HEK293 (cell line): ENCODE results near the gene COX6A2.

Experiments
- GLI2 ChIP-seq: fragments of 450-650 bp; formaldehyde crosslinking; IDR thresholded peaks from 2 replicates; pipeline ENCODE4; 2017; ENCODE audit warnings: missing biosample characterization, missing genetic modification characterization, low read depth, borderline replicate concordance
- GLIS2 ChIP-seq: fragments of 450-650 bp; formaldehyde crosslinking; IDR thresholded peaks from 2 replicates; pipeline ENCODE4 v1.5.1; 2016; ENCODE audit warnings: missing biosample characterization, missing genetic modification characterization
- KLF1 ChIP-seq: fragments of 450-650 bp; formaldehyde crosslinking; IDR thresholded peaks from 2 replicates; pipeline ENCODE4 v1.5.1; 2016; ENCODE audit warnings: missing biosample characterization, missing genetic modification characterization
- KLF16 ChIP-seq: fragments of 450-650 bp; formaldehyde crosslinking; IDR thresholded peaks from 2 replicates; pipeline ENCODE4 v1.5.1; 2017; ENCODE audit warnings: missing biosample characterization, missing genetic modification characterization
- PRDM2 ChIP-seq: fragments of 450-650 bp; formaldehyde crosslinking; IDR thresholded peaks from 2 replicates; pipeline ENCODE4 v1.5.1; 2016; ENCODE audit warnings: missing biosample characterization, missing genetic modification characterization, borderline replicate concordance
- TRIM28 ChIP-seq: IDR thresholded peaks from 2 replicates; pipeline ENCODE4 v1.6.1; 2011; ENCODE audit warnings: low read length, control low read depth, borderline replicate concordance
- YY2 ChIP-seq: fragments of 450-650 bp; formaldehyde crosslinking; IDR thresholded peaks from 2 replicates; pipeline ENCODE4 v1.5.1; 2016; ENCODE audit warnings: missing biosample characterization, missing genetic modification characterization
- ZBTB21 ChIP-seq: fragments of 450-650 bp; formaldehyde crosslinking; IDR thresholded peaks from 2 replicates; pipeline ENCODE4 v1.5.1; 2017; ENCODE audit warnings: missing biosample characterization, missing genetic modification characterization
- ZBTB26 ChIP-seq: fragments of 450-650 bp; formaldehyde crosslinking; optimal IDR thresholded peaks from 2 replicates; pipeline ENCODE3; 2016; ENCODE audit warnings: missing biosample characterization, mild to moderate bottlenecking, missing genetic modification characterization
- ZBTB6 ChIP-seq: fragments of 450-650 bp; formaldehyde crosslinking; IDR thresholded peaks from 2 replicates; pipeline ENCODE4 v1.5.1; 2017; ENCODE audit warnings: missing biosample characterization, missing genetic modification characterization
- ZFP69B ChIP-seq: fragments of 450-650 bp; formaldehyde crosslinking; IDR thresholded peaks from 2 replicates; pipeline ENCODE4 v1.5.1; 2016; ENCODE audit warnings: missing biosample characterization, missing genetic modification characterization
- ZIC2 ChIP-seq: fragments of 450-650 bp; formaldehyde crosslinking; IDR thresholded peaks from 2 replicates; pipeline ENCODE4 v1.5.1; 2016; ENCODE audit warnings: missing biosample characterization, missing genetic modification characterization
- ZNF10 ChIP-seq: fragments of 450-650 bp; formaldehyde crosslinking; IDR thresholded peaks from 2 replicates; pipeline ENCODE4 v1.5.1; 2017; ENCODE audit warnings: missing biosample characterization, missing genetic modification characterization
- ZNF148 ChIP-seq: fragments of 450-650 bp; formaldehyde crosslinking; IDR thresholded peaks from 2 replicates; pipeline ENCODE4 v1.5.0; 2017; ENCODE audit warnings: missing biosample characterization, missing genetic modification characterization, borderline replicate concordance
- ZNF221 ChIP-seq: fragments of 450-650 bp; formaldehyde crosslinking; IDR thresholded peaks from 2 replicates; pipeline ENCODE4 v1.5.1; 2017; ENCODE audit warnings: missing biosample characterization, missing genetic modification characterization, borderline replicate concordance
- ZNF302 ChIP-seq: fragments of 450-650 bp; formaldehyde crosslinking; IDR thresholded peaks from 2 replicates; pipeline ENCODE4 v1.5.1; 2016; ENCODE audit warnings: missing biosample characterization, missing genetic modification characterization, low read depth
- ZNF311 ChIP-seq: fragments of 450-650 bp; formaldehyde crosslinking; IDR thresholded peaks from 2 replicates; pipeline ENCODE4 v1.5.1; 2017; ENCODE audit warnings: missing biosample characterization, missing genetic modification characterization, borderline replicate concordance
- ZNF350 ChIP-seq: fragments of 450-650 bp; formaldehyde crosslinking; IDR thresholded peaks from 2 replicates; pipeline ENCODE4 v1.5.0; 2017; ENCODE audit warnings: missing biosample characterization, mild to moderate bottlenecking, missing genetic modification characterization
- ZNF398 ChIP-seq: fragments of 450-650 bp; formaldehyde crosslinking; IDR thresholded peaks from 2 replicates; pipeline ENCODE4 v1.5.1; 2017; ENCODE audit warnings: missing biosample characterization, missing genetic modification characterization
- ZNF510 ChIP-seq: fragments of 450-650 bp; formaldehyde crosslinking; IDR thresholded peaks from 2 replicates; pipeline ENCODE4 v1.5.1; 2018; ENCODE audit warnings: mild to moderate bottlenecking, missing genetic modification characterization, missing biosample characterization; ENCODE audit not compliant: insufficient replicate concordance
- ZNF621 ChIP-seq: fragments of 450-650 bp; formaldehyde crosslinking; IDR thresholded peaks from 2 replicates; pipeline ENCODE4 v1.5.1; 2017; ENCODE audit warnings: missing biosample characterization, missing genetic modification characterization
- ZNF747 ChIP-seq: fragments of 450-650 bp; formaldehyde crosslinking; IDR thresholded peaks from 2 replicates; pipeline ENCODE4 v1.5.1; 2016; ENCODE audit warnings: missing biosample characterization, missing genetic modification characterization
- ZNF76 ChIP-seq: fragments of 450-650 bp; formaldehyde crosslinking; IDR thresholded peaks from 2 replicates; pipeline ENCODE4; 2016; ENCODE audit warnings: low read depth, missing biosample characterization, missing genetic modification characterization, borderline replicate concordance
- ZNF777 ChIP-seq: fragments of 450-650 bp; formaldehyde crosslinking; IDR thresholded peaks from 2 replicates; pipeline ENCODE4 v1.5.1; 2017; ENCODE audit warnings: missing biosample characterization, missing genetic modification characterization, borderline replicate concordance
- ZSCAN5A ChIP-seq: fragments of 450-650 bp; formaldehyde crosslinking; IDR thresholded peaks from 2 replicates; pipeline ENCODE4 v1.5.1; 2016; ENCODE audit warnings: missing biosample characterization, missing genetic modification characterization

The COX6A2 gene

GRCh38 chr16:31471875-31472708 is 43.9 kb upstream of the COX6A2 start, which contains the start of gene TGFB1I1 (continued):
- TF ChIP-seq ZNF398 (tag by site-specific recombination) (peak; percentile 42; the same call in 1 of the 2 replicates), ZNF221 (tag by site-specific recombination) (no peak), YY2 (0 out of 2 replicates have a peak, but pooled peaks have one; percentile 14), ZNF747 (no peak), ZNF76 (tag by site-specific recombination) (no peak), KLF1 (tag by site-specific recombination) (peak; percentile 81), ZBTB6 (no peak), ZNF350 (tag by site-specific recombination) (no peak), ZNF302 (tag by site-specific recombination) (no peak), GLIS2 (tag by site-specific recombination) (peak; percentile 16; the same call in 1 of the 2 replicates), ZBTB26 (tag by site-specific recombination) (peak; percentile 71), GLI2 (tag by site-specific recombination) (no peak), ZSCAN5A (tag by site-specific recombination) (no peak), ZNF10 (tag by site-specific recombination) (no peak), ZNF510 (no peak), KLF16 (tag by site-specific recombination) (no peak), ZIC2 (tag by site-specific recombination) (no peak; the same call in 1 of the 2 replicates), ZNF311 (tag by site-specific recombination) (no peak), ZNF777 (tag by site-specific recombination) (no peak), ZBTB21 (tag by site-specific recombination) (no peak), TRIM28 (no peak), ZNF621 (no peak), ZNF148 (tag by site-specific recombination) (no peak), PRDM2 (tag by site-specific recombination) (no peak), ZFP69B (peak; percentile 67)
